Activated CD8-positive, alpha-beta memory T cell treated with anti-CD3 and anti-CD28 coated beads, Interleukin-2, amount 50 U/mL, for 48 hours (primary cell): ENCODE results near the gene ACOT7.
"Not testable (repeated sequence)": the region's sequence is repeated elsewhere in the genome, so short reads cannot be mapped to it uniquely, and the experiment has no call there.

Experiments used
- DNase-seq: peaks from one replicate; pipeline ENCODE4 v3.0.0-alpha.2; 2020

The ACOT7 gene

DNA sequence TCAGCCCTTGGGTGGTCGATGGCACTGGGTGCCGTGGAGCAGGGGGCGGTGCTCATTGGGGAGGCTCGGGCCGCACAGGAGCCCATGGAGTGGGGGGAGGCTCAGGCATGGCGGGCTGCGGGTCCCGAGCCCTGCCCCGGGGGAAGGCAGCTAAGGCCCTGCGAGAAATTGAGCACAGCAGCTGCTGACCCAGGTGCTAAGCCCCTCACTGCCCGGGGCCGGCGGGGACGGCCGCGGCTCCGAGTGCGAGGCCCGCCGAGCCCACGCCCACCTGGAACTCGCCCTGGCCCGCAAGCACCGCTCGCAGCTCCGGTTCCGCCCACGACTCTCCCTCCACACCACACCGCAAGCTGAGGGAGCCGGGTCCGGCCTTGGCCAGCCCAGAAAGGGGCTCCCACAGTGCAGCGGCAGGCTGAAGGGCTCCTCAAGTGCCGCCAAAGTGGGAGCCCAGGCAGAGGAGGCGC, 2.2 kb upstream of the ACOT7 start:
- DNase-seq, result not testable (repeated sequence)

DNA sequence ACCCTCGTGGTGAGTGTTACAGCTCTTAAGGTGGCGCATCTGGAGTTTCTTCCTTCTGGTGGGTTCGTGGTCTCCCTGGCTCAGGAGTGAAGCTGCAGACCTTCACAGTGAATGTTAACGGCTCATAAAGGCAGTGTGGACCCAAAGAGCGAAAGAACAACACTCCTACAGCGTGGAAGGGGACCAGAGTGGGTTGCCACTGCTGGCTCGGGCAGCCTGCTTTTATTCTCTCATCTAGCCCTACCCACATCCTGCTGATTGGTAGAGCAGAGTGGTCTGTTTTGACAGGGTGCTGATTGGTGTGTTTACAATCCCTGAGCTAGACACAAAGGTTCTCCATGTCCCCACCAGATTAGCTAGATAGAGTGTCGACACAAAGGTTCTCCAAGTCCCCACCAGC, 1.6 kb upstream of the ACOT7 start:
- DNase-seq, result not testable (repeated sequence)

GRCh38 chr1:6392809-6393399, 663 bp downstream of the ACOT7 start:
- DNase-seq, result no peak

DNA sequence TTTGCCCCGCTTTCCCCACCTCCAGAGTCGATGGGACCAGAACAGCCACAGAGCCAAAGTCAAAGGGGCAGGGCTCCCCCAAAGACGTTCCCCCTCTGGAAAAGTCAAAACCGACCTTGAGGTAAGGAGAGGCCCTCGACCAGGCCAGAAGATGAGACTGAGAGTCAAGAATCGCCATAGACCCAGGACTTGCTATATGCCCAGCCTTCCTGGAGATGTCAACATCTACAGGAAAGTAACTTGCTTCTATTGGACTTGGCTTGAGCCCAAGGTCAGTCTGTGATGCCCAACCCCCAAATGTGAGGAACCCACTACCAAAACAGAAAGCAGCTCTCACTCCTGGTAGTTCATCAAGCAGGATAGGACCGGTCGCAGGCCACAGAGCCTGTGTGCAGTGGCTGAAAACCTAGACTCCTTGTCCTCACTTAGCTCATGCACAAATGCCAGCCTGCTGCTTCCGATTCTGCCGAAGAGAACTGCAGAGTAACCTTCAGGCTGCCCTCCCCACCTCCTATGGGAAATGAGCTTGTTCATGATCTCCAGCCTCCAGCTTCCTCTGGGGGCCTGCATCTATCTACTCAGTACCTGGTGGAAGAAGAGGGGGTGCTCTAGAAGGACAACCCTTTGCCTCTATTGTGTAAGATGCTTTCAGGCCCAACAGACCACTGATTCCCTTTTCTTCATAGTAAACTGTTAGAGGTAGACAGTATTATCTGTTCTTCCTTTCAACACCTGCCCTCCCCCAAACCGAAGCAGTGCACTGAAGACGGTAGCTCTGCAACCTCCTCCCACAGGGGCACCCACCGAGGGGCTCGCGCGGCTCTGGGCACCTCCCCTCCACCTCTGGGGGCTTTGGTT, 1.4 kb downstream of the ACOT7 start:
- no peak for DNase-seq

- DNase-seq, result no peak
Measured at GRCh38 chr1:6389971-6390370, 3.6 kb downstream of the ACOT7 start.

DNA sequence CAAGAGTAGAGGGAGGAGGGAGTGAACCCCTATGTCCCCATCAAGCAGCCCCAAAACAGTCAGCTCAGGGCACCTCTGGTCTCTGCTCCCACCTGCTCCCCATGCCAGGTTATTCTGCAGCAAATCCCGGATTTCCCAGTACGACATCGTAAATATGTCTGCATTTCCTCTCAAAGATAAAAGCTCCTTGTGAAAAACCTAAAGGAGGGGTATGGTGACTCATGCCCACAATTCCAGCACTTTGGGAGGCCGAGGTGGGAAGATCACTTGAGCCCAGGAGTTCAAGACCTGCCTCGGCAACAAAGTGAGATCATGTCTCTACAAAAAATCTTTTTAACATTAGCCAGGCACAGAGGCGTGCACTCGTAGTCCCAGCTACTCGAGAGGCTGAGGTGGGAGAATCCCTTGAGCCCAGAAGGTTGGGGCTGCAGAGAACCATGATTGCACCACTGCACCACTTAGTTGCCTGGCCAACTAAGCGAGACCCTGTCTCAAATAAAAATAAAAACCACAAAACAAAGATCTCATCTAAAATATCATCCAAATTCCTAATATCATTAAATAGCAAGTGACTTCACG, 7.1 kb downstream of the ACOT7 start:
- no peak for DNase-seq

DNA sequence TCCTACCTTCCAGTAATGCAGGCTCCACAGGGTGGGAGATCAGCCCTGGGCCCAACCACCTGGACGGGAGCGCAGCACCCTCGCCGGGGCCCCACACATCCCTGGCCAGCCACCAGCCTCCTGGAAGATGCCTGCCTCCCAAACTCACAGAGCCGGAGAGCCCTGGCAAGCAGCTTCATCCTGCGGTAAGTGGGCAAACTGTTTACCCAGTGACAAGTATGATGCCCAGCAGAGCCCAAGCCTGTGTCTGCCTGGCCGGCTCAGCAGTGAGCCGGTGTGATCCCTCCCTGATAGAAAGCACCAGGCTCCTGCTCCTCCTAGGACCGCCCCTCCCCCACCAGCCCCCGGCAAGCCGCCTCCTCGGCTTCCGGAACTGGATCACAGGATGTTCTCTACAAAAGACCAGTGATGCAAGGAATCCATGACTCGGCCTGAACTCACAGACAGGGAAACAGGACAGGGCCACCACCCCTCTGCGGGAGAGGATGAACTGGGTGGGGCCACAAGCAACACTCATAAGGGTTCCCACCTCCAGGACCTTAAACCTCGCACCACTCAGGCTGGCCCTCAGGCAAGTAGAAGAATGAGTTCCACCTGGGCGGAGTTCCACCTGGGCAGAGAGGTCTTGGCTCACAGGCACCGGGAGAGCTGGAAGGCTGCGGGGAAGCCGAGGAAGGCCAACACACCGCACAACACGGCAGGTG, 7.9 kb downstream of the ACOT7 start:
- no peak for DNase-seq

DNA sequence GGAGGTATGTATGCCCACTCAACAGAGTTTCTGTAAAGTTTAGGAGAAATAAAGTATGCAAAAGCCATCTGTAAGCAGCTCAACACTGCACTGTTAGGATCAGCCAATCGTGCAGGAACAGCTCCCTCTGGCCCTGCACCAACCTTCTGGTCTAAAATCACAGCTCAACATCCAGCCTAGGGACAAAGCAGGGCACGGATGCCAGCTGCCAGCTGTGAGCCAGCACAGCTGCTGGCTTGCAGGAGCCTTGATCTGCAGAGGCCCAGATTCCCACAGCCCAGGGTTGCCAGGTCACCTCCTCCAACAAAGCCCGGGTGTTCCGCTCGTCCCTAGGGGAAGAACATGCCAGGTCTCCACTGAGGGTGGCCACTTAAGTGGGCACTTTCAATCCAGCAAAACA, 8.6 kb downstream of the ACOT7 start:
- no peak for DNase-seq

- no peak for DNase-seq
Measured at GRCh38 chr1:6384135-6384534, 9.4 kb downstream of the ACOT7 start.

DNA sequence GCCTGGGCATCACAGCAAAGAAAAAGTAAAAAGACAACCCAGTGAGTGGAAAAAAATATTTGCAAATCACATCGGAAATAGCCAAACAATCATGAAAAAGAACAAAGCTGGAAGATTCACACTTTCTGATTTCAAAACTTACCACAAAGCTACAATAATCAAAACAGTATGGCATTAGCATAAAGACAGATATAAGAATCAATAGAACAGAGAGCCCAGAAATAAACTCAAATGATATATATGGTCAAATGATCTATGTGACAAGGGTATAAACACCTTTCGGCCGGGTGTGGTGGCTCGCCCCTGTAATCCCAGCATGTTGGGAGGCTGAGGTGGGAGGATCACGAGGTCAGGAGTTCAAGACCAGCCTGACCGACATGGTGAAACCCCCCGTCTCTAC, 13.5 kb downstream of the ACOT7 start:
- DNase-seq, result no peak

DNA sequence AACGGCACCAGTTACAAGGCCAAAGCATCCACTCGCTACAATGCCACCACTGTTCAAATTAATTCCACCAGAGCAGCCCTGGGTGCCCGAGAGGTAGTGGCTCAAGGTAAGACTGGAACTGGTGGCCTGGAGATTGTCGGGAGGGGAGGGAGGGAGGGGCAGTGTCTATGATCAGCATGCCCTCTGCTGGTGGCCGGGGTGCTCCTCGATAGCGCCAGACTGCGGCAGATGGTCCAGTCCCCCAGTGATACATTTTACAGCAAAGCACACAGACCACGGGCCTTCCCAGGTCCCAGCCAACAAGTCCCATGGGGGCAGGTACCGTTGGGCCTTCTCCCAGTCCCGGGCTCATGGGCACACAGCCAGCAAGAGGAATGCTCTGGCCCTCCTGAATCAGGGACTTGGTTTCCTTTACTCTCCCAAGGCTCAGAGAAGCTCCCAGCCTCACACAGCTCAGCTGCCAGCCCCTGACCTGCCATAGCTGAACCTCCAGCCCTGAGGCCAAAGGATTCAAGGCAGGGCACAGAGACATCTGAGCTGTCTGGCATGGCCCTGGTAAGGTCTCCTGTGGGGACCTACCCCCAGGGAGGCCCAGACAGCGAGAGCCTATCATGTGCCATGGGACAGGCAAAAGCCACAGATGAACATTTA, 15.3 kb downstream of the ACOT7 start:
- DNase-seq, result no peak

GRCh38 chr1:6373961-6374720, 19.4 kb downstream of the ACOT7 start:
- no peak for DNase-seq

GRCh38 chr1:6372236-6372635, 21.3 kb downstream of the ACOT7 start:
- not testable (repeated sequence) for DNase-seq

DNA sequence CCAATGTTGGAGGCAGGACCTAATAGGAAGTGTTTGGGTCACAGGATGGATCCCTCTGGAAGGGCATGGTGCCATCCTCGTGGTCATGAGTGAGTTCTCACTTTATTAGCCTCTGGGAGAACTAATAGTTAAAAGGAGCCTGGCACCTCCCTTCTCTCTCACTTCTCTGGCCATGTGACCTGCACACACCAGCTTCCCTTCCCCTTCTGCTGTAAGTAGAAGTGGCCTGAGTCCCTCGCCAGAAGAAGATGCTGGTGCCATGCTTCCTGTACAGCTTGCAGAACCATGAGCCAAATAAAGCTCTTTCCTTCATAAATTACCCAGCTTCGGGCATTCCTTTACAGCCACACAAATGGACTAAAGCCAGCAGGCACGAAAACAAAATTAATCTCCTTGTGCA, 23.6 kb downstream of the ACOT7 start:
- no peak for DNase-seq

DNA sequence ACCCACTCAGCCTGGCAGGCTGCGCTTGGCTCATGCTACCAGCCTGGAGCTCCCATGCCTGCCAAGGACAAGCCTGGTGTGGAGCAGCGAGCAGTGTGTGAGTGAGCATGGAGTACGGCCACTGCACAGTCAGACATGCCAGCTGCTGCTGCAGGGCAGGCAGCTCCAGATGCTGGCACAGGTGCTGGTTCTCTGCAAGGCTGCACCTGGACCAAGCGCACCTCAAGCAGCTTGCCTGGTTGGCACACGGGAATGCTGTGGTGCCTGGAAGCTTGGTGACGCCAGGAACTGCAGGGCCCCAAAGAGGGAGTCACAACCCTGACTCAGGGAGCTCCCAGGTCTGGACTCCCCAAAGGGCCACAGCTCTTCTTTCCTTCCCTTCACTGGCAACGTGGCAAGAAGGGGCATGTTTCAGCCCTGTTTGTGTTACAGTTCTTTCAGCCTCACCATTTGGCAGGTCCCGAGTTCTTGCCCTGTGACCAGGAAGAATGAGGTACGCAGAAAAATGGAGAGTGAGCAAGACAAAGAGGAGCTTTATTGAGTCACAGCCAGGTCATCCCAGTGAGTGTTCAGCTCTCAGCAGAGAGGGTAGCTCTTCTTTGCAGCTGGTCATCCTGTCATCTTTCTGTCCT, 26.1 kb downstream of the ACOT7 start:
- no peak for DNase-seq

- DNase-seq, result no peak
Measured at GRCh38 chr1:6365047-6365446, 28.5 kb downstream of the ACOT7 start.

DNA sequence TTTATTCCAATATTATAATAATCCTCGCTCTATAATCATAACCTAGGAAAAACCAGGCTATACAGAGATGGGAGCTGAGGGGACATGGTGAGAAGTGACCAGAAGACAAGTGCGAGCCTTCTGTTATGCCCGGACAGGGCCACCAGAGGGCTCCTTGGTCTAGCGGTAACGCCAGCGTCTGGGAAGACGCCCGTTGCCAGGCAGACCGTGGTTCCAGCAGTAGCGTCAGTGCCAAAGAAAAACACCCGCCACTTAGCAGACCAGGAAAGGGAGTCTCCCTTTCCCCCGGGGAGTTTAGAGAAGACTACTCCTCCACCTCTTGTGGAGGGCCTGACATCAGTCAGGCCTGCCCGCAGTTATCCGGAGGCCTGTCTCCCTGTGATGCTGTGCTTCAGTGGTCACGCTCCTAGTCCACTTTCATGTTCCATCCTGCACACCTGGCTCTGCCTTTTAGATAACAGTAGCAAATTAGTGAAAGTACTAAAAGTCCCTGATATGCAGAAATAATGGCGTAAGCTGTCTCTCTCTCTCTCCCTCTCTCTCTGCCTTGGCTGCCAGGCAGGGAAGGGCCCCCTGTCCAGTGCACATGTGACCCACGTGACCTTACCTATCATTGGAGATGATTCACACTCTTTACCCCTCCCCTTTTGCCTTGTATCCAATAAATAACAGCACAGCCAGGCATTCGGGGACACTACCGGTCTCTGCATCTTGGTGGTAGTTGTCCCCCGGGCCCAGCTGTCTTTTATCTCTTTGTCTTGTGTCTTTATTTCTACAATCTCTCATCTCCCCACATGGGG, 30.3 kb downstream of the ACOT7 start:
- DNase-seq, result not testable (repeated sequence)

DNA sequence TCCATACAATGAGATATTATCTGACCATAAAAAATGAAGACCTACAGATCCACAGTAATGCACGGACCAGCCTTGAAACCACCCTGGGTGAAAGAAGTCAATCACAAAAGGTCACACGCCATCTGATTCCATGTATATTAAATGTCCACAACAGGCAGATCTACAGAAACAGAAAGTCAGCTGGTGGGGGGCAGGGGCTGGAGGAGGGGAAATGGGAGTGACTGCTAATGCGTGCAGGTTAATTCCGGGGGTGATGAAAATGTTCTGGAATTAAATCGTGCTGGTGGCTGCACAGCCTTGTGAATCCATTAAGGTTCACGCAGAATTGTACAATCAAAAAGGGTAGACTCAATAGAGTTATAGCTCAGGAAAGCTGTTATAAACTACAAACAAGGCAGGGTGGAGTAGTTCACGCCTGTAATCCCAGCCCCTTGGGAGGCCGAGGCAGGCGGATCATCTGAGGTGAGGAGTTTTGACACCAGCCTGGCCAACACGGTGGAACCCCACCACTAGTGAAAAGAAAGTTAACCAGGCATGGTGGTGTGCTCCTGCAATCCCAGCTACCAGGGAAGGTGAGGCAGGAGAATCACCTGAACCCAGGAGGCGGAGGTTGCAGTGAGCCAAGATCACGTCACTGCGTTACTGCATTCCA, 32.3 kb downstream of the ACOT7 start:
- DNase-seq, result no peak

DNA sequence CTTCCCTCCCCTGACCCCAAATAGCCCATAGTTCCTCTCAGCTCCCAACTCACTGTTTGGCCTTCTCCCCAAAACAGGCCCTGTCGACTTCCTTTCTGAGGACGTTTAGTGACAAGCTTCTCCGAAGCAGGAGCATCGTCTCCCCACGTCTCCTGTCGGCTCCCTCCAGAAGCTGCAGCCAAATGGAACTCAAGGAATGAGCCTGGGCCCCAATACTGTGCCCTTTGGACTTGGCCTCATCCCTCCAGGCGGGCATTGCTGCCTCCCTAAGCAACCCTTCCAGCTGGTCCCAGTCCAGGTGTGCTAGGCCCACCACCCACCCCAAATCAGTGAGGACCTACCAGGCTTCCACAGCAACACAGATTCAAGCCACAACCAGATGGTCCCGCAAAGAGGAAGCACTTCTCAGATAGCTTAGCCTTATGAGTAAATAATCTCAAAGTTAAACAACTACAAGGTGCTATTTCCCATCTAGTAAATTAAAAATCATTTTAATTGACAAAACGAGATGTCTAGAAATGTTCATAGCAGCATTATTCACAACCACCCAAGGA, 33.0 kb downstream of the ACOT7 start:
- no peak for DNase-seq

- DNase-seq, result no peak
Measured at GRCh38 chr1:6360117-6360496, 33.5 kb downstream of the ACOT7 start.
